Measurements from ENCODE around the gene OCEL1.
"Not testable (repeated sequence)": the region's sequence is repeated elsewhere in the genome, so short reads cannot be mapped to it uniquely, and the experiment has no call there.

OCEL1 gene

GRCh38 chr19:17266589-17266974 is 40.6 kb downstream of the OCEL1 start:
- no peak for DNase-seq

DNA sequence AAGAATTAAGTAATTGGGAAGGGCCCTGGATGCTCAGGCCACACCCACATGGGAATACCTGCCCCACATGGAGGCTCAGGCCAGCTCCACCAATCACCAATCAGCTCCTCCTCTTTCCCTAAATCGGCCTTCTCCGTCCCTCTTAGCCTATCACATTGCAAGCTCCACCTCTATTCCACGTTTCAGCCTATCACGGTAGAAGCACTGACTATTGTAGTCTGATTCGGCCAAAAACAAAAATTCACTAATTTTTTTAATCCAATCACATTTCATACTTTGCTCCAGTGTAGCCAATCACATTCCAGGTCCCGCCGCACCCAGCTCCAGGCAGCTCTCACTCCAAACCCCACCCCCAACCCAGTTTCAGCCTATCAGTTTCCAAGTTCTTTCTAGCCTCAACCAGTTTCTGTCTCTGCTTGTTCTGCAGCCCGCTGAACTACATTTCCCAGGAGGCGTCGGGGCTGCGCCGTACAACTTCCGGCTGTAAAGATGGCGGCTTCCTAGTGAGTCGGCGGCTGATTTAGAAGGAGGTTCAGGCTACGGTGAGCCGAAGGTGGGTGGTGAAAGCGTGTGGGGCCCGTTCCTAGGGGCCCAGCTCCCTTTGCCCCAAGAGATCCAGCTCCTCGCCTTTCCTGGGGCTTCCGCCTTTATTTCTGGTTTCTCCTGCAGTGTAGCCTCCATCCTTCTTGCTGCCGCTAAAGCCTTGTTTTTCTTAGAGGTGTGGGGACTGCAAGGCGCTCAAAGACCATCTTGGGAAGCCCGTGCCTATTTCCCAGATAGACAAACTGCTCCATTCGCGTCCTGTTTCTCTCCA is 41.2 kb downstream of the OCEL1 start, which contains the start of gene BABAM1:
Gene BABAM1, plus strand, starts transcription at position 469 of the 814 bp plus-strand sequence. CDS start 1,364 bp downstream, outside the sequence.
- DNase-seq, result peak; percentile 98

- DNase-seq, result no peak
Measured at GRCh38 chr19:17268754-17269153, 42.7 kb downstream of the OCEL1 start.

DNA sequence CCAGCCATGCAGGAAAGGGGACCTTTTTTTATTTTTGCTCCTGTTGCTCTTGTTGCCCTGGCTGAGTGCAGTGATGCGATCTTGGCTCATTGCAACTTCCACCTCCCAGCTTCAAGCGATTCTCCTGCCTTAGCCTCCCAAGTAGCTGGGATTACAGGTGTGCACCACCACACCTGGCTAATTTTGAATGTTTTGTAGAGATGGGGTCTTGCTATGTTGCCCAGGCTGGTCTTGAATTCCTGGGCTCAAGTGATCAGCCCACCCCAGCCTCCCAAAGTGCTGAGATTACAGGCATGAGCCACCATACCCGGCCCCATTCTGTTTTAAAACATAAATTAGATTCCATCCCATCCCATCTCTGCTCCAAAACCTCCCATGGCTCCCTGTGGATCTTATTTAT is 48.9 kb downstream of the OCEL1 start:
- not testable (repeated sequence) for DNase-seq

- no peak for DNase-seq
Measured at GRCh38 chr19:17275441-17276175, 49.6 kb downstream of the OCEL1 start.

Measured in CD4-positive, alpha-beta T cell treated with Interleukin-12 subunit alpha and Interleukin-12 subunit beta, for 1 hour (primary cell).